Tibial artery (tissue), 4 donors: ENCODE results near the gene NECAP2.
"Not testable (repeated sequence)": the region's sequence is repeated elsewhere in the genome, so short reads cannot be mapped to it uniquely, and the experiment has no call there.

Experiments
- DNase-seq, 2 donors: peaks; one replicate each; pipeline ENCODE4 v3.0.0-alpha.2; 2019
- H3K27ac ChIP-seq, 2 donors: fragments of 200-600 bp; sonication (generic) in 1 of 2; 1 replicate in 1 of 2; 2 replicates in 1 of 2; pipeline ENCODE4 v1.5.1; 2018 to 2019; ENCODE audit warnings: mild to moderate bottlenecking in 1 of 2
- H3K27me3 ChIP-seq, 2 donors: fragments of 200-600 bp; sonication (generic) in 1 of 2; one replicate each; pipeline versions ENCODE4 v1.5.1 to v1.6.0; 2016 to 2019
- H3K36me3 ChIP-seq, 3 donors: fragments of 200-600 bp; sonication (generic) in 2 of 3; one replicate each; pipeline ENCODE4 v1.5.1; 2016 to 2019; ENCODE audit warnings: mild to moderate bottlenecking in 2 of 3
- H3K4me1 ChIP-seq, 4 donors: fragments of 200-600 bp; sonication (generic) in 2 of 4; 1 replicate in 3 of 4; 2 replicates in 1 of 4; pipeline ENCODE4 v1.5.1; 2016 to 2019
- H3K4me3 ChIP-seq, 2 donors: fragments of 200-600 bp; sonication (generic) in 1 of 2; 1 replicate in 1 of 2; 2 replicates in 1 of 2; pipeline ENCODE4 v1.5.1; 2018 to 2019; ENCODE audit warnings: mild to moderate bottlenecking in 2 of 2
- H3K9me3 ChIP-seq, 3 donors: fragments of 200-600 bp; sonication (generic) in 1 of 3; one replicate each; pipeline ENCODE4 v1.5.1; 2016 to 2019
- CTCF ChIP-seq, 2 experiments: fragments of 200-600 bp in 1 of 2; fragments of 450-650 bp in 1 of 2; IDR thresholded peaks; one replicate each; pipeline ENCODE4 v1.5.1; 2017 to 2019; ENCODE audit warnings: antibody characterized with exemption in 2 of 2, mild to moderate bottlenecking in 1 of 2, moderate library complexity in 1 of 2
- intact Hi-C: fragments of 100-400 bp; cut with DNase I; formaldehyde crosslinking; loops from one replicate; pipeline ENCODE4 v1.15.0; 2023; ENCODE audit warnings: low total_unique reads

NECAP2 gene

GRCh38 chr1:16503494-16503893 is 63.0 kb downstream of the NECAP2 start:
- H3K27me3 ChIP-seq: no peaks in the 10 kb centered on the region
- H3K4me3 ChIP-seq: no peak overlapping the region
- H3K36me3 ChIP-seq: no peaks in the 10 kb centered on the region
- TF ChIP-seq CTCF (IDR thresholded peaks at IDR 0.05): no peak
- H3K27ac ChIP-seq: no peak overlapping the region
- DNase-seq: no peak
- peaks cover 0 to 10% (median 2%) of the 10 kb centered on the region in 4 donors for H3K4me1 ChIP-seq
- intact Hi-C loops: no loop called here
- no peaks in the 10 kb centered on the region for H3K9me3 ChIP-seq

GRCh38 chr1:16505870-16506269 is 65.3 kb downstream of the NECAP2 start:
- DNase-seq, intact Hi-C loops, H3K4me3 ChIP-seq, H3K4me1 ChIP-seq, H3K36me3 ChIP-seq, H3K9me3 ChIP-seq, H3K27me3 ChIP-seq, H3K27ac ChIP-seq: not testable (repeated sequence)

- H3K4me1 ChIP-seq, intact Hi-C loops, H3K36me3 ChIP-seq, DNase-seq, H3K4me3 ChIP-seq, H3K9me3 ChIP-seq, H3K27me3 ChIP-seq, H3K27ac ChIP-seq: not testable (repeated sequence)
Measured at GRCh38 chr1:16506364-16507136, 66.0 kb downstream of the NECAP2 start.

GRCh38 chr1:16508861-16509445 is 68.4 kb downstream of the NECAP2 start:
- H3K27me3 ChIP-seq, H3K4me3 ChIP-seq, H3K9me3 ChIP-seq, intact Hi-C loops, H3K4me1 ChIP-seq, H3K27ac ChIP-seq, DNase-seq, H3K36me3 ChIP-seq: not testable (repeated sequence)
